SIG-M5 (cell line): ENCODE results near the gene ADH6.
"Not testable (repeated sequence)": the region's sequence is repeated elsewhere in the genome, so short reads cannot be mapped to it uniquely, and the experiment has no call there.

Source experiments
- DNase-seq: peaks from one replicate; lab custom pipeline; 2025; lab: John Stamatoyannopoulos, UW

Gene ADH6

GRCh38 chr4:99190336-99190735 is 28.7 kb downstream of the ADH6 start:
- no peak for DNase-seq

DNA sequence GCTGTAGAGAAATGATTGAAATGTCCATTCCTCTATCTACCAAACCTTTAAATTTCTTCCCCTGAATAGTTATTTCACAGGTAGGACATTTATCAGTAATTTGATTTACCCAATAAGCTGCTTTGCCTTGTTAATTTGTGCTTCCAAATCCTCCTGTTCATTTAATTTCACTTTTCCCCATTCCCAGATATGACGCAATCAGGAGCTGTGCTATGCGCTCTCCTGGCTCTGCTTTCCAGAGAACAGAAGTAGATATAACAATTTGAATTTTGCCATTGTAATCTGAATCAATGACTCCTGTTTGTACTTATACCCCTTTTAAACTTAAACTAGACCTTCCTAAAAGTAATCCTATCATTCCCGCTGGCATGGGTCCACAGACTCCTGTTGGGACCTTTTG is 29.1 kb downstream of the ADH6 start:
- not testable (repeated sequence) for DNase-seq

DNA sequence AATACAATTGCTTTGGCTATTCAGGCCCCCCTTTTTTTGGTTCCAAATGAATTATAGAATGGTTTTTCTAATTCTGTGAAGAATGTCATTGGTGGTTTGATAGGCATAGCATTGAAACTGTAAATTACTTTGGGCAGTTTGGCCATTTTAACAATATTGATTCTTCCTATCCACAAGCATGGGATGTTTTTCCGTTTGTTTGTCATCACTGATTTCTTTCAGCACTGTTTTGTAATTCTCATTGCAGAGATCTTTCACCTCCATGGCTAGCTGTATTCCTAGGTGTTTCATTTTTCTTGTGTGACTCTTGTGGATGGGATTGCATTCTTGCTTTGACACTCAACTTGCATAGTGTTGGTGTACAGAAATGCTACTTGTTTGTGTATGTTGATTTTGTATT is 33.0 kb downstream of the ADH6 start:
- DNase-seq, result no peak

GRCh38 chr4:99185581-99185980 is 33.5 kb downstream of the ADH6 start:
- DNase-seq, result no peak

DNA sequence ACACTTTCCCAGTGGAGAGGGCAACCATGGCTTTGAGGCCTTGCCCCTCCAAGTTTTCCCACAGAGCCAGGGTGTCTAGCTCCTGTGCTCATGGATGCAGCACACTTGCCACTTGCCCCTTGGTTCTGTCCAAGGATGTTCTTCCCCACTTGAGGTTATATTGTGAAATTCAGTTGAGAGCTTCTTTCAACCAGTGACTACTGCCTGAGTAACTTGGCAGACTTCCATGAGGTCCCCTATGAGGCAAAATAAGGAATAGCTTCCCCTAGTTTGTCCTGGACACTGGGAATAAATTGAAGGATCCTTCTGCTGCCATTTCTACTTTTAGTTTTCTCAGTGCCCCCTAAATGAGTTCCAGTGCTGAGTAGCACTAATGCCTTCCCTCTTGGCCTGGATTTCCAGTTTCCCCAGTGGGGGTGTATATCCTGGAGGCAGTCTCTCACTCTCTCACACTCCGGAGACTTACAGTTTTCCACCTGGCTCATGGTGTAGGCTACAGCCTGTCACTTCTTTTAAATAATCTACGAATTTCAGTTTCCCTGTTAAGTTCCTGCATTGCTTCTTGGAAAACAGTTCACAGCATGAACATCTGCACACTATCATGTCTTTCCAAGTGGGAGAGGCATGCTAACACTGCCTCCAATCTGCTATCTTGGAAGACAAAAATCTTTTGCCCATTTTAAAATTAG is 38.5 kb downstream of the ADH6 start:
- no peak for DNase-seq

GRCh38 chr4:99179626-99180025 is 39.4 kb downstream of the ADH6 start:
- DNase-seq, result no peak

GRCh38 chr4:99179178-99179577 is 39.9 kb downstream of the ADH6 start:
- DNase-seq, result no peak

DNA sequence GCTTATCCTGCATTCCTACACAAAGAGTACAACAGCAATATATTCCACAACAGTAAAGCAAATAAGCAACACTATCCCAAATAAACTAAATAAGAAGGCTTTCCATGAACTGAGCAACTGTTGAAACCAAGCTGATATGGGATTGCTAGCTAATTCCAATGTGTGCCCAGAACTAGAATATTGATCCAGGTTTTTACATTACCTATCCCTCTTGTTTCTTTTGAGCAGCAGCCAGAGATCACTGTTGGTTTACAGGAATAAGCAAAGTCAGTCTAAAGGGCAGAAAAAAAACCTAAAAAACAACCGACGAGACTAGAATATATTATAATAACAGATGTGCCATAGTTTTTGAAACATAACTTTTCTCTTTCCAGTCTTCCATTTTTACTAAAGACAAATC is 52.5 kb downstream of the ADH6 start:
- no peak for DNase-seq

DNA sequence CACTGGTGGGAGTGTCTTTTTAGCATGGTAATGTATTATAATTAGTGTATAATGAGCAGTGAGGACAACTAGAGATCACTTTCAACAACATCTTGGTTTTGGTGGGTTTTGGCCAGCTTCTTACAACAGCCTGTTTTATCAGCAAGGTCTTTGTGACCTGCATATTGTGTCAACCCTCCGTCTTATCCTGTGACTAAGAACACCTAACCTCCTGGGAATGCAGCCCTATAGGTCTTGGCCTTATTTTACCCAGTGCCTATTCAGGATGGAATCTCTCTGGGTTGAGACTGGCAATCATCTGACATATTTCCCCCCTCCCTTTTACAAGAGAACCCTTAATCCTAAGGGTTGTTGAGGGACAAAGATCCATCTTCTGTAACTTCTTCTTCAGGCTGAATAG is 53.1 kb downstream of the ADH6 start:
- no peak for DNase-seq

- no peak for DNase-seq
Measured at GRCh38 chr4:99161373-99162099, 57.5 kb downstream of the ADH6 start.

- no peak for DNase-seq
Measured at GRCh38 chr4:99159699-99160098, 59.3 kb downstream of the ADH6 start.

DNA sequence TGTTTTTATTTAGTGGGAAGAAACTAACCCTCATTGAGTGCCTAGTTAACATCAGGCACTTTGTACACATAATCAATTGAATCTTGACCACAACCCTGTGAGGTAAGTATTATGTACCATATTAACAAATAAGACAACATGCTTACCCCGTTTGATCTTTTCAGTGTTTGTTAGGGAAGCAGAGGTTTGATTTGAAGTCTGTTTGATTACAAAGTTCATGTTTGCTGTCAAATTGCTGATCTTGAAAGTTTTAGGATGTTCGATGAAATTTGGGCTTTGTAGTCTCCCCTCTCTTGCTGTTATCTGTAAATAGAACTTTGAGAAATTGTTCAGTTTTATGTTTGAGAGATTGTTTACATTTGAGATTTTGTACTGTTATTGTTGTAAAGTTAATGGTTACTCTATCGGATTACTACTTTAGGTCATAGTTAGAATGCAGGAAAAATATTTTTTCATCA is 61.5 kb downstream of the ADH6 start:
- DNase-seq, result no peak

DNA sequence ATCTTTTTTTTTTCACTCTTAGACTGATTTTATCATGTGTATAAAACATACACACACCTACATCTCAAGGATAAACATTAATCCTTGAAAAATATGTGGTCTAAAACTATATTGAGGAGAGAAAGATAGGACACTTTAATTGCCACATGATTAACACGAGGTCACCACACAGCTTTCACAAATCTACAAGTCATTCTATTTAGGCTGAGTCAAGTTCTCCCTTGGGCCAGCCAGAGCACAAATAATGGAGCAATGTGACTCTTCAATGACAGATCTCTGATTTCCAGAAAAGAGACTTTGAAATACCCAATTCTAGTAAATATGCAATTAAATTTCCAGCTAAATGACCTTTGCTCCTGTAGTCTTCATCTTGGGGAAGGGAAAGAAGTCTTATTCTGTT is 62.1 kb downstream of the ADH6 start:
- DNase-seq, result no peak

GRCh38 chr4:99154658-99155342 is 64.2 kb downstream of the ADH6 start:
- DNase-seq, result no peak
